HL-60 (cell line): ENCODE measurements around the gene NF1.
"Not testable (repeated sequence)": the region's sequence is repeated elsewhere in the genome, so short reads cannot be mapped to it uniquely, and the experiment has no call there.

Experiments
- DNase-seq, 2 experiments: peaks; one replicate each; pipeline ENCODE4 v3.0.0-alpha.2; 2010 to 2020; ENCODE audit warnings: low read depth in 1 of 2, low spot score in 1 of 2
- H3K27ac ChIP-seq: fragments of 250-450 bp; sonication (Bioruptor Pico); replicated peaks from 2 replicates; pipeline ENCODE4 v1.5.1; 2020; ENCODE audit warnings: mild to moderate bottlenecking, moderate library complexity
- H3K27me3 ChIP-seq: fragments of 250-450 bp; sonication (Bioruptor Pico); 2 replicates; pipeline ENCODE4 v1.5.1; 2021; ENCODE audit warnings: mild to moderate bottlenecking, moderate library complexity; ENCODE audit not compliant: insufficient read depth, poor library complexity, severe bottlenecking
- H3K4me3 ChIP-seq: replicated peaks from 2 replicates; pipeline ENCODE4 v1.5.1; 2011; ENCODE audit warnings: mild to moderate bottlenecking, control low read depth, low read length; ENCODE audit not compliant: insufficient read depth
- CTCF ChIP-seq: IDR thresholded peaks from one replicate; pipeline ENCODE4 v1.5.1; 2011; ENCODE audit warnings: low read length, control low read depth, inconsistent platforms; ENCODE audit not compliant: insufficient read depth
- GABPA ChIP-seq: IDR thresholded peaks from 2 replicates; pipeline ENCODE4 v1.6.1; 2012; ENCODE audit warnings: low read depth
- POLR2AphosphoS5 ChIP-seq: IDR thresholded peaks from 2 replicates; pipeline ENCODE4 v1.6.1; 2012; ENCODE audit warnings: low read depth
- REST ChIP-seq: IDR thresholded peaks from 2 replicates; pipeline ENCODE4 v1.6.1; 2012; ENCODE audit warnings: low read depth; ENCODE audit not compliant: insufficient replicate concordance
- SPI1 ChIP-seq: IDR thresholded peaks from 2 replicates; pipeline ENCODE4 v1.6.1; 2012; ENCODE audit warnings: low read depth, mild to moderate bottlenecking, borderline replicate concordance

NF1 gene

GRCh38 chr17:31155208-31155810 is 60.5 kb downstream of the NF1 start:
- DNase-seq, result no peak
- H3K27ac ChIP-seq, result no peak overlapping the region
- no peak overlapping the region for H3K4me3 ChIP-seq
- H3K27me3 ChIP-seq, result no peaks in the 10 kb centered on the region
- TF ChIP-seq CTCF (no peak), GABPA (no peak), POLR2AphosphoS5 (no peak), REST (no peak), SPI1 (no peak)

- DNase-seq, result no peak
- no peak overlapping the region for H3K4me3 ChIP-seq
- TF ChIP-seq SPI1 (no peak), REST (no peak), POLR2AphosphoS5 (no peak), CTCF (no peak), GABPA (no peak)
- H3K27ac ChIP-seq, result no peak overlapping the region
- no peaks in the 10 kb centered on the region for H3K27me3 ChIP-seq
These were observed 61.5 kb downstream of the NF1 start for GRCh38 chr17:31156326-31156725.

GRCh38 chr17:31156864-31157263 is 62.1 kb downstream of the NF1 start:
- H3K4me3 ChIP-seq, DNase-seq, H3K27me3 ChIP-seq, H3K27ac ChIP-seq: not testable (repeated sequence)

GRCh38 chr17:31158746-31159377 is 64.1 kb downstream of the NF1 start:
- TF ChIP-seq POLR2AphosphoS5, result no peak
- TF ChIP-seq GABPA, result no peak
- no peak for TF ChIP-seq REST
- TF ChIP-seq CTCF, result no peak
- TF ChIP-seq SPI1, result no peak
- no peak overlapping the region for H3K4me3 ChIP-seq
- DNase-seq, result no peak
- H3K27ac ChIP-seq, result no peak overlapping the region
- no peaks in the 10 kb centered on the region for H3K27me3 ChIP-seq
